GM12875 (cell line): ENCODE measurements around the gene TMEM161B.
A peak's percentile ranks its signal among the peaks of the same experiment; 100 is the strongest.

Source experiments
- H3K4me3 ChIP-seq: one replicate; pipeline ENCODE4 v1.5.1; 2011; ENCODE audit warnings: low read depth, low read length, control low read depth
- CTCF ChIP-seq: IDR thresholded peaks from 2 replicates; pipeline ENCODE4 v1.5.1; 2011; ENCODE audit warnings: low read depth, mild to moderate bottlenecking, control low read depth, inconsistent platforms, low read length, moderate library complexity, borderline replicate concordance; ENCODE audit not compliant: insufficient read depth

Gene TMEM161B

GRCh38 chr5:88268385-88269184 lies at the start of gene TMEM161B:
TSS of gene TMEM161B (minus strand) at chr5:88268845. CDS start at chr5:88268723, 122 bp downstream.
- peak within 1 kb of the TSS; percentile 64 for H3K4me3 ChIP-seq
- no peak for TF ChIP-seq CTCF

GRCh38 chr5:88304356-88304755 lies 35.7 kb upstream of the TMEM161B start:
- TF ChIP-seq CTCF: no peak
- H3K4me3 ChIP-seq: no peak overlapping the region

GRCh38 chr5:88298425-88298824 lies 29.8 kb upstream of the TMEM161B start:
- TF ChIP-seq CTCF: no peak

GRCh38 chr5:88290801-88291200 lies 22.2 kb upstream of the TMEM161B start:
- H3K4me3 ChIP-seq: no peak overlapping the region
- no peak for TF ChIP-seq CTCF

More at GRCh38 chr5:88298425-88298824, 29.8 kb upstream of the TMEM161B start:
- H3K4me3 ChIP-seq: no peak overlapping the region

- H3K4me3 ChIP-seq: no peak overlapping the region
- TF ChIP-seq CTCF: no peak
Measured at GRCh38 chr5:88288528-88289197, 20.0 kb upstream of the TMEM161B start.

- no peak overlapping the region for H3K4me3 ChIP-seq
- no peak for TF ChIP-seq CTCF
Measured at GRCh38 chr5:88287846-88288527, 19.3 kb upstream of the TMEM161B start.
